A549 (cell line): ENCODE measurements around the gene XPR1. TPM values are rescaled to one million over a fixed set of nuclear protein-coding genes. Genes with fewer than 3 reads are reported as not detected.

Experiments
- ATAC-seq, 2 experiments: fragments of 200-7000 bp in 1 of 2; fragments of >200 bp in 1 of 2; cut with Nextera tagmentation in 1 of 2; cut with Tn5 transposase in 1 of 2; 3 replicates each; pipeline versions ENCODE4 v1.8.0 to v1.9.1; 2018 to 2020; ENCODE audit warnings: mild to moderate bottlenecking in 1 of 2, moderate library complexity in 1 of 2
- CTCF ChIA-PET: fragments of 300-600 bp; sonication (Branson Sonifier 250); formaldehyde crosslinking; extraction: SDS; loops from one replicate; lab custom pipeline; 2021; ENCODE audit warnings: antibody characterized with exemption, inconsistent platforms; lab: Yijun Ruan, JAX
- POLR2A ChIA-PET: fragments of 350-600 bp; formaldehyde crosslinking; extraction: SDS; loops from one replicate; lab custom pipeline; 2021; ENCODE audit warnings: antibody characterized with exemption, inconsistent platforms; lab: Yijun Ruan, JAX
- DNase-seq, 2 experiments: peaks; one replicate each; pipeline versions ENCODE4 v3.0.0 to v3.0.0-alpha.2; 2011 to 2016; ENCODE audit warnings: low read depth in 1 of 2, low spot score in 1 of 2
- FAIRE-seq: peaks from 2 replicates; lab custom pipeline; 2011; peaks lifted over from hg19 to GRCh38; lab: Jason Lieb, UNC
- H3K27ac ChIP-seq, 2 experiments: fragments of >200 bp; sonication (Bioruptor Twin); formaldehyde crosslinking; 3 replicates each; pipeline ENCODE4 v1.5.1; 2016 to 2017
- H3K4me1 ChIP-seq: fragments of >200 bp; sonication (Bioruptor Twin); formaldehyde crosslinking; 3 replicates; pipeline ENCODE4 v1.6.1; 2016
- H3K4me2 ChIP-seq: fragments of >200 bp; sonication (Bioruptor Twin); formaldehyde crosslinking; 3 replicates; pipeline ENCODE4 v1.6.1; 2016
- H3K4me3 ChIP-seq: fragments of >200 bp; sonication (Bioruptor Twin); formaldehyde crosslinking; 3 replicates; pipeline ENCODE4 v1.5.1; 2016
- H3K9me3 ChIP-seq: fragments of >200 bp; sonication (Bioruptor Twin); formaldehyde crosslinking; 3 replicates; pipeline ENCODE4 v1.6.1; 2016
- CBX8 ChIP-seq: fragments of 200-600 bp; sonication (generic); IDR thresholded peaks from 2 replicates; pipeline ENCODE4 v1.6.1; 2016
- CHD2 ChIP-seq: fragments of 150-350 bp; IDR thresholded peaks from 2 replicates; pipeline ENCODE4 v1.6.1; 2014; ENCODE audit warnings: low read length; ENCODE audit not compliant: partially characterized antibody
- CHD4 ChIP-seq: fragments of 200-600 bp; sonication (generic); IDR thresholded peaks from 2 replicates; pipeline ENCODE4 v1.6.1; 2016; ENCODE audit warnings: antibody characterized with exemption, mild to moderate bottlenecking, borderline replicate concordance
- EHMT2 ChIP-seq: fragments of 200-600 bp; sonication (generic); IDR thresholded peaks from 2 replicates; pipeline ENCODE4 v1.6.1; 2016; ENCODE audit warnings: antibody characterized with exemption, low read depth, mild to moderate bottlenecking, moderate library complexity
- EP300 ChIP-seq, 2 experiments: fragments of >200 bp; sonication (Bioruptor Twin); formaldehyde crosslinking; IDR thresholded peaks; 2 replicates in 1 of 2; 3 replicates in 1 of 2; pipeline ENCODE4 v1.6.1; 2016 to 2017
- ESRRA ChIP-seq: fragments of 150-350 bp; IDR thresholded peaks from 2 replicates; pipeline ENCODE4 v1.6.1; 2014; ENCODE audit warnings: mild to moderate bottlenecking, low read length, borderline replicate concordance
- FOSB ChIP-seq: fragments of 250-450 bp; sonication (Bioruptor Pico); IDR thresholded peaks from 2 replicates; pipeline ENCODE4 v1.5.0; 2020; ENCODE audit warnings: mild to moderate bottlenecking, moderate library complexity
- FOSL2 ChIP-seq, 2 experiments: fragments of 450-650 bp in 1 of 2; fragments of >200 bp in 1 of 2; sonication (Bioruptor Twin) in 1 of 2; formaldehyde crosslinking; IDR thresholded peaks; 2 replicates each; pipeline versions ENCODE4 v1.5.0 to v1.6.1; 2016 to 2020; ENCODE audit warnings: mild to moderate bottlenecking in 1 of 2, moderate library complexity in 1 of 2
- HES2 ChIP-seq: fragments of >200 bp; sonication (Bioruptor Twin); formaldehyde crosslinking; IDR thresholded peaks from 2 replicates; pipeline ENCODE4 v1.6.1; 2016
- HOXB5 ChIP-seq: fragments of 250-450 bp; sonication (Bioruptor Pico); IDR thresholded peaks from 2 replicates; pipeline ENCODE4 v1.5.0; 2020; ENCODE audit warnings: mild to moderate bottlenecking, moderate library complexity
- JUNB ChIP-seq: fragments of >200 bp; sonication (Bioruptor Twin); formaldehyde crosslinking; IDR thresholded peaks from 2 replicates; pipeline ENCODE4 v1.6.1; 2016
- KDM5A ChIP-seq: fragments of 200-600 bp; sonication (generic); IDR thresholded peaks from 2 replicates; pipeline ENCODE4 v1.6.1; 2016; ENCODE audit warnings: antibody characterized with exemption, mild to moderate bottlenecking
- NR3C1 ChIP-seq: fragments of >200 bp; sonication (Bioruptor Twin); formaldehyde crosslinking; IDR thresholded peaks from 3 replicates; pipeline ENCODE4 v1.6.1; 2017
- RAD21 ChIP-seq, 2 experiments: fragments of >200 bp in 1 of 2; sonication (Bioruptor Twin) in 1 of 2; formaldehyde crosslinking in 1 of 2; IDR thresholded peaks in 1 of 2; conservative IDR thresholded peaks in 1 of 2; 2 replicates in 1 of 2; 3 replicates in 1 of 2; pipeline ENCODE4 v1.6.1; 2012 to 2018; ENCODE audit warnings: inconsistent platforms in 1 of 2
- RARB ChIP-seq: fragments of 250-450 bp; sonication (Bioruptor Pico); IDR thresholded peaks from 2 replicates; pipeline ENCODE4 v1.8.0; 2021; ENCODE audit warnings: mild to moderate bottlenecking, moderate library complexity
- RCOR1 ChIP-seq: fragments of 150-350 bp; IDR thresholded peaks from 2 replicates; pipeline ENCODE4 v1.6.1; 2014; ENCODE audit warnings: antibody characterized with exemption, low read length, low read depth
- RFX5 ChIP-seq: fragments of 450-650 bp; IDR thresholded peaks from 2 replicates; pipeline ENCODE4 v1.7.1; 2014; ENCODE audit warnings: antibody characterized with exemption, mild to moderate bottlenecking, moderate library complexity
- RNF2 ChIP-seq: fragments of 200-600 bp; sonication (generic); IDR thresholded peaks from 2 replicates; pipeline ENCODE4 v1.6.1; 2016; ENCODE audit warnings: low read depth, mild to moderate bottlenecking, antibody characterized with exemption, moderate library complexity, borderline replicate concordance
- SREBF2 ChIP-seq: fragments of 450-650 bp; IDR thresholded peaks from 2 replicates; pipeline ENCODE4 v1.6.1; 2014; ENCODE audit warnings: mild to moderate bottlenecking, moderate library complexity
- ZC3H11A ChIP-seq: fragments of 450-650 bp; IDR thresholded peaks from 2 replicates; pipeline ENCODE4 v1.6.1; 2014; ENCODE audit warnings: antibody characterized with exemption, mild to moderate bottlenecking
- ZFP36 ChIP-seq: fragments of 450-650 bp; IDR thresholded peaks from 2 replicates; pipeline ENCODE4 v1.6.1; 2014; ENCODE audit warnings: borderline replicate concordance; ENCODE audit not compliant: partially characterized antibody
- ZSCAN20 ChIP-seq: fragments of 250-450 bp; sonication (Bioruptor Pico); IDR thresholded peaks from 2 replicates; pipeline ENCODE4 v1.8.0; 2022; ENCODE audit warnings: mild to moderate bottlenecking, moderate library complexity
- WGBS: methylation state at CpG from one replicate; pipeline ENCODE4 v1.1.6; 2017; ENCODE audit errors: missing lambda C conversion rate; 5-methylcytosine and 5-hydroxymethylcytosine counted together
- polyA plus RNA-seq, 4 experiments: library from polyadenylated mRNA; depleted of rRNA in 3 of 4; stranded (reverse); fragments of >200 nt; fragmentation: RNase III in 1 of 4; extraction: RNeasy Plus Mini Kit Qiagen cat#74134 plus additional on column Dnase treatment in 1 of 4; gene quantifications; 2 replicates in 3 of 4; 3 replicates in 1 of 4; pipeline ENCODE4 v1.2.3, GENCODE V29; 2011 to 2017
- TF ChIP-seq, protein P1 (sequence below): IDR thresholded peaks from 2 replicates; pipeline ENCODE4 v1.6.1; 2012
- TF ChIP-seq, protein P2 (sequence below): fragments of >200 bp; sonication (Bioruptor Twin); formaldehyde crosslinking; IDR thresholded peaks from 3 replicates; pipeline ENCODE4 v1.5.1; 2016
- TF ChIP-seq, protein P3 (sequence below): fragments of 150-350 bp; IDR thresholded peaks from 2 replicates; pipeline ENCODE4 v1.6.1; 2014; ENCODE audit warnings: low read depth, mild to moderate bottlenecking, low read length

Gene XPR1
- polyA plus RNA-seq, 2 of the 4 experiments (the other 2 are of a cell fraction) = 37.5 to 86.1 TPM

DNA sequence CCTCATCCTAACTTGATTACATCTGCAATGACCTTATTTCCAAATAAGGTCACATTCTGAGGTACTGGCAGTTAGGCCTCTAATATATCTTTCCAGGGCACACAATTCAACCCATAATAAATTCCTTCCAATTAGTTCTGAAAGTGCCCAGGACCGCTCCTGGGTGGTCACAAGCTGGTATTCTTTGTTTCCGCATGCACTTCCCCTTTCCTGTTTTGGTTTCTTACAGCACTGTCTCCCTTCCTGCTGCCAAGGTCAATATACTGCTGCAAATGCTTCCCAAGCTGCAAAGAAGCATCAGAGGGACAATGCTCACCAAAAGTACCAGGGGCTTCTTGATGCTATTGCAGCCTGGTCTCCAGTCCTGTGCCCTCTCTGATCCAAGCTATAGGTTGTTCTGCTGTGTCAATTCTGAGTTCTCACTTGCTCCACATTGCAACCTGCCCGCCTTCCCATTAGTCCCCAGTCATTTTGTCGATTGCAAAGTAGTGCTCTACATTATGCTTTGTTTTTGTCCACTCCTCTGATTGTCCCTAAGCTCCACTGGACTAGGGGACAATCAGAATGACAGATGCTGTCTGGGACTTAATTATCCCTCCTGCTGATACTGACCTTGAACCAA is 13.9 kb upstream of the XPR1 start:
- ATAC-seq = no peak
- no peak for DNase-seq
- 83% methylated on average over 4 of the region's 4 CpGs for WGBS
- TF ChIP-seq RNF2 (no peak), FOSL2 (IDR thresholded peaks at IDR 0.05) (no peak), FOSL2 (CRISPR knock-in tag; IDR thresholded peaks at IDR 0.05) (no peak), EP300 (IDR thresholded peaks at IDR 0.05) (no peak), HOXB5 (CRISPR knock-in tag) (no peak)
- H3K27ac ChIP-seq = no peak overlapping the region
- no peak for FAIRE-seq
- H3K4me2 ChIP-seq = no peak overlapping the region
- no peaks in the 10 kb centered on the region for H3K4me1 ChIP-seq
- POLR2A ChIA-PET = no interaction called here
- no peak overlapping the region for H3K4me3 ChIP-seq
- CTCF ChIA-PET = interaction anchor here (1.2 to 1.3 kb wide), 2 partner anchors 10 to 84 kb away, joined by 3 to 5 read pairs; no protein-coding TSS in a partner anchor
- no peaks in the 10 kb centered on the region for H3K9me3 ChIP-seq

- ChIA-PET CTCF (interaction anchor here (1.2 kb wide), 2 partner anchors 243 to 522 kb away, joined by 4 read pairs; no protein-coding TSS in a partner anchor), POLR2A (no interaction called here)
- Histone ChIP-seq H3K27ac (no peak overlapping the region), H3K9me3 (no peaks in the 10 kb centered on the region), H3K4me3 (no peak overlapping the region), H3K4me1 (peaks cover 7% of the 10 kb centered on the region; the same call in 1 of the 3 replicates), H3K4me2 (no peak overlapping the region)
- FAIRE-seq (no peak), DNase-seq (no peak), ATAC-seq (no peak)
- WGBS = 59% methylated on average over 4 of the region's 4 CpGs
- TF ChIP-seq HES2 = no peak
- TF ChIP-seq RFX5 = no peak
- TF ChIP-seq HOXB5 (CRISPR knock-in tag) = no peak
- TF ChIP-seq ESRRA = no peak
- TF ChIP-seq, protein P1, sequence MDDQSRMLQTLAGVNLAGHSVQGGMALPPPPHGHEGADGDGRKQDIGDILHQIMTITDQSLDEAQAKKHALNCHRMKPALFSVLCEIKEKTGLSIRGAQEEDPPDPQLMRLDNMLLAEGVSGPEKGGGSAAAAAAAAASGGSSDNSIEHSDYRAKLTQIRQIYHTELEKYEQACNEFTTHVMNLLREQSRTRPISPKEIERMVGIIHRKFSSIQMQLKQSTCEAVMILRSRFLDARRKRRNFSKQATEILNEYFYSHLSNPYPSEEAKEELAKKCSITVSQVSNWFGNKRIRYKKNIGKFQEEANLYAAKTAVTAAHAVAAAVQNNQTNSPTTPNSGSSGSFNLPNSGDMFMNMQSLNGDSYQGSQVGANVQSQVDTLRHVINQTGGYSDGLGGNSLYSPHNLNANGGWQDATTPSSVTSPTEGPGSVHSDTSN = no peak
- no peak for TF ChIP-seq NR3C1
- TF ChIP-seq CBX8 = no peak
- no peak for TF ChIP-seq RARB (CRISPR knock-in tag)
- no peak for TF ChIP-seq SREBF2
Observed at GRCh38 chr1:180620581-180620980, 11.2 kb upstream of the XPR1 start.

DNA sequence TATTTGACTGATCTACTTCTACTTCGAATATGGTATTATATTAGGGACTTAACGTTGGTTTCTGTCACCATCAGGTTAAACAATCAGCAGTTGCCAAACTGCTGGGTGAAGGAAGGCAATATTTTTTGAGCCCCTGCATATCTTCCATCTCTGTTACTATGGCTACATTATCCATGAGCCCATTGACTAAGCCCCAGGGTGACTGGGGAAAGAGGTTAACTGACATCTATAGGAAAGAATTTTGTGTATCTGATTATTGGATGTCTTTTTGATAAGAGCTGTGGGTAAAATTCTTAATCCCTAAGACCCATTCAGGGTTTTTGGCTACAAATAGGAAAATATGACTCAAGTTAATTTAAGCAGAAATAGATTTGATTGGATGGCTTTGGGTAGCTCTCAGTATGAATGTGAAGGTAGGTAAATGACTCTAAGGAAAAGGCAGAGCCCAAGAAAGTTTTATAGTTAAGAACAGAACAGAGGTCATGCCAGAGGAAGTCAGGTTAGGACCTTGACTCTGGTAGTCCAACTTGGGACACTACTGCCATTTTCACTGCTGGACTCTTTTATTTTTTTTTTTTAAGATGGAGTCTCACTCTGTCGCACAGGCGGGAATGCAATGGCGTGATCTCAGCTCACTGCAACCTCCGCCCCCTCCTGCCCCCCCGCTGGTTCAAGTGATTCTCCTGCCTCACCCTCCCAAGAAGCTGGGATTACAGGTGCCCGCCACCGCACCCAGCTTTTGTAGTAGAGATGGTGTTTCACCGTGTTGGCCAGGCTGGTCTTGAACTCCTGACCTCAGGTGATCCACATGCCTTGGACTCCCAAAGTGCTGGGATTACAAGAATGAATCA is 8.9 kb upstream of the XPR1 start:
- Histone ChIP-seq H3K27ac (no peak overlapping the region), H3K4me2 (no peak overlapping the region), H3K4me3 (no peak overlapping the region), H3K9me3 (no peaks in the 10 kb centered on the region), H3K4me1 (peaks cover 7% of the 10 kb centered on the region; the same call in 1 of the 3 replicates)
- TF ChIP-seq, protein P2, sequence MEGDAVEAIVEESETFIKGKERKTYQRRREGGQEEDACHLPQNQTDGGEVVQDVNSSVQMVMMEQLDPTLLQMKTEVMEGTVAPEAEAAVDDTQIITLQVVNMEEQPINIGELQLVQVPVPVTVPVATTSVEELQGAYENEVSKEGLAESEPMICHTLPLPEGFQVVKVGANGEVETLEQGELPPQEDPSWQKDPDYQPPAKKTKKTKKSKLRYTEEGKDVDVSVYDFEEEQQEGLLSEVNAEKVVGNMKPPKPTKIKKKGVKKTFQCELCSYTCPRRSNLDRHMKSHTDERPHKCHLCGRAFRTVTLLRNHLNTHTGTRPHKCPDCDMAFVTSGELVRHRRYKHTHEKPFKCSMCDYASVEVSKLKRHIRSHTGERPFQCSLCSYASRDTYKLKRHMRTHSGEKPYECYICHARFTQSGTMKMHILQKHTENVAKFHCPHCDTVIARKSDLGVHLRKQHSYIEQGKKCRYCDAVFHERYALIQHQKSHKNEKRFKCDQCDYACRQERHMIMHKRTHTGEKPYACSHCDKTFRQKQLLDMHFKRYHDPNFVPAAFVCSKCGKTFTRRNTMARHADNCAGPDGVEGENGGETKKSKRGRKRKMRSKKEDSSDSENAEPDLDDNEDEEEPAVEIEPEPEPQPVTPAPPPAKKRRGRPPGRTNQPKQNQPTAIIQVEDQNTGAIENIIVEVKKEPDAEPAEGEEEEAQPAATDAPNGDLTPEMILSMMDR = no peak
- TF ChIP-seq ZSCAN20 (CRISPR knock-in tag) = no peak
- no peak for TF ChIP-seq FOSB (CRISPR knock-in tag)
- no peak for TF ChIP-seq ZFP36
- no peak for TF ChIP-seq ZC3H11A
- no peak for TF ChIP-seq CHD2
- no peak for TF ChIP-seq RARB (CRISPR knock-in tag)
- TF ChIP-seq CHD4 = no peak
- TF ChIP-seq RCOR1 = no peak
- no peak for TF ChIP-seq EHMT2
- TF ChIP-seq JUNB = no peak
- TF ChIP-seq RAD21 (conservative IDR thresholded peaks at IDR 0.05 in 1 of 2, IDR thresholded peaks at IDR 0.05 in 1 of 2) = no peak
- no peak for TF ChIP-seq KDM5A
- TF ChIP-seq, protein P3, sequence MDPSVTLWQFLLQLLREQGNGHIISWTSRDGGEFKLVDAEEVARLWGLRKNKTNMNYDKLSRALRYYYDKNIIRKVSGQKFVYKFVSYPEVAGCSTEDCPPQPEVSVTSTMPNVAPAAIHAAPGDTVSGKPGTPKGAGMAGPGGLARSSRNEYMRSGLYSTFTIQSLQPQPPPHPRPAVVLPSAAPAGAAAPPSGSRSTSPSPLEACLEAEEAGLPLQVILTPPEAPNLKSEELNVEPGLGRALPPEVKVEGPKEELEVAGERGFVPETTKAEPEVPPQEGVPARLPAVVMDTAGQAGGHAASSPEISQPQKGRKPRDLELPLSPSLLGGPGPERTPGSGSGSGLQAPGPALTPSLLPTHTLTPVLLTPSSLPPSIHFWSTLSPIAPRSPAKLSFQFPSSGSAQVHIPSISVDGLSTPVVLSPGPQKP = no peak
- no peak for ATAC-seq
- ChIA-PET POLR2A (interaction anchor here (0.9 kb wide), 1 partner anchor 8 kb away, joined by 3 read pairs; no protein-coding TSS in a partner anchor), CTCF (interaction anchor here (2.0 kb wide), 1 partner anchor 240 kb away, joined by 5 read pairs; no protein-coding TSS in a partner anchor)
- 78% methylated on average over 10 of the region's 10 CpGs for WGBS
- FAIRE-seq = no peak
- no peak for DNase-seq
